Stomach (tissue), 9 donors: ENCODE data around the gene TRIB2. TPM values are rescaled to one million over a fixed set of nuclear protein-coding genes. Genes with fewer than 3 reads are reported as not detected.

Experiments used
- DNase-seq, 2 donors: peaks; one replicate each; pipeline versions ENCODE4 v3.0.0 to v3.0.0-alpha.2; 2013 to 2019
- H3K27ac ChIP-seq, 5 donors: fragments of 200-600 bp in 4 of 5; sonication (generic) in 4 of 5; one replicate each; pipeline ENCODE4 v1.5.1; 2013 to 2019; ENCODE audit warnings: mild to moderate bottlenecking in 1 of 5, moderate library complexity in 1 of 5
- H3K27me3 ChIP-seq, 3 donors: fragments of 200-600 bp; sonication (generic); one replicate each; pipeline ENCODE4 v1.5.1; 2017 to 2019; ENCODE audit warnings: mixed run types in 1 of 3
- H3K36me3 ChIP-seq, 4 donors: fragments of 200-600 bp; sonication (generic); 1 replicate in 3 of 4; 2 replicates in 1 of 4; pipeline ENCODE4 v1.5.1; 2016 to 2019
- H3K4me1 ChIP-seq, 4 donors: fragments of 200-600 bp; sonication (generic); one replicate each; pipeline ENCODE4 v1.5.1; 2016 to 2019
- H3K4me3 ChIP-seq, 4 donors: fragments of 200-600 bp; sonication (generic) in 3 of 4; one replicate each; pipeline ENCODE4 v1.5.1; 2016 to 2019; ENCODE audit warnings: mild to moderate bottlenecking in 1 of 4
- H3K9me3 ChIP-seq, 4 donors: fragments of 200-600 bp; sonication (generic); one replicate each; pipeline ENCODE4 v1.5.1; 2016 to 2019
- CTCF ChIP-seq, 7 experiments: fragments of 450-650 bp in 4 of 7; fragments of 200-600 bp in 3 of 7; sonication (generic) in 3 of 7; IDR thresholded peaks; one replicate each; pipeline ENCODE4 v1.5.1; 2016 to 2019; ENCODE audit warnings: antibody characterized with exemption in 7 of 7, control low read depth in 2 of 7, mild to moderate bottlenecking in 1 of 7
- EP300 ChIP-seq: sonication (generic); formaldehyde crosslinking; IDR thresholded peaks from one replicate; pipeline ENCODE4 v1.6.1; 2017; ENCODE audit warnings: antibody characterized with exemption
- POLR2A ChIP-seq, 4 donors: fragments of 450-650 bp; IDR thresholded peaks; one replicate each; pipeline ENCODE4 v1.6.1; 2016; ENCODE audit warnings: antibody characterized with exemption in 4 of 4, control low read depth in 2 of 4, mild to moderate bottlenecking in 1 of 4, moderate library complexity in 1 of 4
- POLR2AphosphoS5 ChIP-seq, 3 donors: sonication (generic); formaldehyde crosslinking; IDR thresholded peaks; one replicate each; pipeline ENCODE4 v1.6.1; 2016; ENCODE audit warnings: antibody characterized with exemption in 3 of 3
- WGBS, 5 donors: extraction: QIAGEN DNeasy Blood & Tissue Kit in 3 of 5; methylation state at CpG; one replicate each; pipeline versions ENCODE4 v1.1.5 to v1.1.7; 2013 to 2018; 5-methylcytosine and 5-hydroxymethylcytosine counted together
- intact Hi-C: fragments of 100-400 bp; cut with DNase I; formaldehyde crosslinking; loops from one replicate; pipeline ENCODE4 v1.15.1; 2023; ENCODE audit warnings: low total_unique reads
- polyA plus RNA-seq, 3 donors: library from polyadenylated mRNA; stranded (reverse); fragments of 200-250 nt; gene quantifications; one replicate each; pipeline ENCODE4 v1.2.3, GENCODE V29; 2013
- total RNA-seq, 5 donors: library from RNA; depleted of rRNA; stranded (reverse); fragments of >200 nt; gene quantifications; one replicate each; pipeline versions ENCODE4 v1.1.0 to v1.2.3, GENCODE V29; 2014 to 2016
- donor health status: healthy with polysubstance abuse.
- donor health status: Bipolar disorder and iron deficiency.
- donor health status: healthy.

Gene TRIB2
- total and polyA plus RNA-seq, 8 donors, result 6.4 to 226 (median 50.6) TPM

- Histone ChIP-seq H3K4me1 (peaks cover 55 to 89% (median 67%) of the 10 kb centered on the region in 4 donors), H3K27ac (peak overlapping the region in 4 of 5 donors; percentile 62 to 79 (median 71)), H3K9me3 (no peaks in the 10 kb centered on the region), H3K27me3 (no peaks in the 10 kb centered on the region), H3K4me3 (no peak overlapping the region), H3K36me3 (peaks cover 19 to 78% (median 77%) of the 10 kb centered on the region in 4 donors)
- TF ChIP-seq POLR2AphosphoS5 (IDR thresholded peaks at IDR 0.05) (no peak), CTCF (IDR thresholded peaks at IDR 0.05) (no peak), EP300 (no peak), POLR2A (IDR thresholded peaks at IDR 0.05) (no peak)
- intact Hi-C loops, result no loop called here
- DNase-seq, result peak in 1 of 2 donors; percentile 60
- 68 to 78% (median 73%) methylated on average over 8 to 9 of the region's 9 CpGs for WGBS, 5 donors
Observed at GRCh38 chr2:12728221-12728777, 11.6 kb downstream of the TRIB2 start.

- TF ChIP-seq POLR2AphosphoS5 (IDR thresholded peaks at IDR 0.05) (no peak), EP300 (no peak), POLR2A (IDR thresholded peaks at IDR 0.05) (no peak), CTCF (IDR thresholded peaks at IDR 0.05) (no peak)
- H3K9me3 ChIP-seq, result no peaks in the 10 kb centered on the region
- H3K27ac ChIP-seq, result peak overlapping the region in 1 of 5 donors; percentile 32
- H3K4me1 ChIP-seq, result peaks cover 67 to 89% (median 74%) of the 10 kb centered on the region in 4 donors
- 63 to 81% (median 70%) methylated on average over 5 of the region's 5 CpGs for WGBS, 5 donors
- no peaks in the 10 kb centered on the region for H3K27me3 ChIP-seq
- H3K36me3 ChIP-seq, result peaks cover 19 to 75% (median 65%) of the 10 kb centered on the region in 4 donors
- intact Hi-C loops, result loop anchor here (10.0 kb wide), 3 partner anchors 195 to 865 kb away; no protein-coding TSS in a partner anchor
- DNase-seq, result no peak
- H3K4me3 ChIP-seq, result no peak overlapping the region
Observed at GRCh38 chr2:12730265-12730664, 13.5 kb downstream of the TRIB2 start.

GRCh38 chr2:12731701-12732280, 15.1 kb downstream of the TRIB2 start:
- TF ChIP-seq POLR2AphosphoS5 (IDR thresholded peaks at IDR 0.05), result no peak
- TF ChIP-seq EP300, result no peak
- TF ChIP-seq CTCF (IDR thresholded peaks at IDR 0.05), result no peak
- TF ChIP-seq POLR2A (IDR thresholded peaks at IDR 0.05), result no peak
- no peak for DNase-seq
- peak overlapping the region in 4 of 5 donors; percentile 58 to 72 (median 70) for H3K27ac ChIP-seq
- WGBS, 5 donors, result 81 to 94% (median 91%) methylated on average over 16 of the region's 16 CpGs
- intact Hi-C loops, result loop anchor here (10.0 kb wide), 3 partner anchors 193 to 867 kb away; no protein-coding TSS in a partner anchor
- H3K4me3 ChIP-seq, result no peak overlapping the region
- H3K9me3 ChIP-seq, result no peaks in the 10 kb centered on the region
- no peaks in the 10 kb centered on the region for H3K27me3 ChIP-seq
- H3K4me1 ChIP-seq, result peaks cover 56 to 86% (median 67%) of the 10 kb centered on the region in 4 donors
- H3K36me3 ChIP-seq, result peaks cover 19 to 76% (median 70%) of the 10 kb centered on the region in 4 donors

- 30 to 64% (median 52%) methylated on average over 3 to 10 of the region's 10 CpGs for WGBS, 5 donors
- no peaks in the 10 kb centered on the region for H3K27me3 ChIP-seq
- H3K9me3 ChIP-seq, result no peaks in the 10 kb centered on the region
- H3K4me3 ChIP-seq, result no peak overlapping the region
- H3K27ac ChIP-seq, result peak overlapping the region in 4 of 5 donors; percentile 58 to 72 (median 70)
- no peak for DNase-seq
- H3K36me3 ChIP-seq, result peaks cover 19 to 83% (median 69%) of the 10 kb centered on the region in 4 donors
- peaks cover 47 to 86% (median 65%) of the 10 kb centered on the region in 4 donors for H3K4me1 ChIP-seq
- TF ChIP-seq EP300, result no peak
- TF ChIP-seq CTCF (IDR thresholded peaks at IDR 0.05), result no peak
- no peak for TF ChIP-seq POLR2A (IDR thresholded peaks at IDR 0.05)
- no peak for TF ChIP-seq POLR2AphosphoS5 (IDR thresholded peaks at IDR 0.05)
- intact Hi-C loops, result loop anchor here (10.0 kb wide), 3 partner anchors 192 to 868 kb away; no protein-coding TSS in a partner anchor
Observed at GRCh38 chr2:12732651-12733050, 15.9 kb downstream of the TRIB2 start.
